ENCODE data around the gene TMEM134.

DNA sequence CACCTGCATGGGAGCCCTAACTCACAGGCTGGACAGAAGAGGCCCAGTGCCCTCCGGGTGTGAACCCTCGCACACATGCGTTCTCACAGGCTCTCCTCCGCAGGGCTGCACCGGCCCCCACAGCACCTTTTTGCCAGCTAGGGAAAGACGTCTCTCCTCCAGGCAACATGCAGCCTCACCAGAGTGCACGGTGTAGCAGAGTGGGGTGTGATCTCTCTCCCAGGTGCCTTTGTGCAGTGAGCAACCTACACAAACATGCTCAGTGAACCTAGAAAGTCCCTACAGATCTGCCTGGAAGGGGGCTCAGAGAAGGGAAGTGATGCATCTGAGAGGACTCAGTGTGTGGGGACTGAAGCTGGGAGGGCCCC, 57.3 kb downstream of the TMEM134 start:
- TF ChIP-seq, protein P1, sequence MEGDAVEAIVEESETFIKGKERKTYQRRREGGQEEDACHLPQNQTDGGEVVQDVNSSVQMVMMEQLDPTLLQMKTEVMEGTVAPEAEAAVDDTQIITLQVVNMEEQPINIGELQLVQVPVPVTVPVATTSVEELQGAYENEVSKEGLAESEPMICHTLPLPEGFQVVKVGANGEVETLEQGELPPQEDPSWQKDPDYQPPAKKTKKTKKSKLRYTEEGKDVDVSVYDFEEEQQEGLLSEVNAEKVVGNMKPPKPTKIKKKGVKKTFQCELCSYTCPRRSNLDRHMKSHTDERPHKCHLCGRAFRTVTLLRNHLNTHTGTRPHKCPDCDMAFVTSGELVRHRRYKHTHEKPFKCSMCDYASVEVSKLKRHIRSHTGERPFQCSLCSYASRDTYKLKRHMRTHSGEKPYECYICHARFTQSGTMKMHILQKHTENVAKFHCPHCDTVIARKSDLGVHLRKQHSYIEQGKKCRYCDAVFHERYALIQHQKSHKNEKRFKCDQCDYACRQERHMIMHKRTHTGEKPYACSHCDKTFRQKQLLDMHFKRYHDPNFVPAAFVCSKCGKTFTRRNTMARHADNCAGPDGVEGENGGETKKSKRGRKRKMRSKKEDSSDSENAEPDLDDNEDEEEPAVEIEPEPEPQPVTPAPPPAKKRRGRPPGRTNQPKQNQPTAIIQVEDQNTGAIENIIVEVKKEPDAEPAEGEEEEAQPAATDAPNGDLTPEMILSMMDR (IDR thresholded peaks at IDR 0.05) = no peak
- TF ChIP-seq ZFX (IDR thresholded peaks at IDR 0.05; ENCODE audit: borderline replicate concordance) = no peak

All from 22Rv1 (cell line).